HCT116 (cell line): ENCODE measurements around the gene MCUR1.

Experiments used
- CTCF ChIP-seq, 3 experiments: fragments of 200-600 bp in 1 of 3; sonication (generic) in 1 of 3; IDR thresholded peaks in 2 of 3; conservative IDR thresholded peaks in 1 of 3; 2 replicates each; pipeline ENCODE4 v1.5.1; 2012 to 2017; ENCODE audit warnings: low read depth in 2 of 3, low read length in 2 of 3, antibody characterized with exemption in 1 of 3, borderline replicate concordance in 1 of 3, control low read depth in 1 of 3, mild to moderate bottlenecking in 1 of 3, mixed read lengths in 1 of 3, mixed run types in 1 of 3, moderate library complexity in 1 of 3; ENCODE audit not compliant: insufficient read depth in 1 of 3
- EZH2 ChIP-seq: fragments of 200-600 bp; sonication (generic); IDR thresholded peaks from 2 replicates; pipeline ENCODE4 v1.6.1; 2017; ENCODE audit warnings: antibody characterized with exemption, mixed run types
- EZH2phosphoT487 ChIP-seq: fragments of 200-600 bp; IDR thresholded peaks from 2 replicates; pipeline ENCODE4 v1.6.1; 2018; ENCODE audit warnings: antibody characterized with exemption, borderline replicate concordance
- POLR2A ChIP-seq: IDR thresholded peaks from 2 replicates; pipeline ENCODE4 v1.7.0; 2011; ENCODE audit warnings: borderline replicate concordance; ENCODE audit not compliant: insufficient read depth, insufficient read length; ENCODE audit errors: extremely low read depth
- POLR2AphosphoS5 ChIP-seq: IDR thresholded peaks from 2 replicates; pipeline ENCODE4 v1.6.1; 2011; ENCODE audit warnings: mild to moderate bottlenecking, low read depth, low read length, moderate library complexity
- RAD21 ChIP-seq: IDR thresholded peaks from 2 replicates; pipeline ENCODE4 v1.6.1; 2012; ENCODE audit warnings: low read depth, mild to moderate bottlenecking
- REST ChIP-seq: IDR thresholded peaks from 2 replicates; pipeline ENCODE4 v1.6.1; 2012; ENCODE audit warnings: low read depth
- SRF ChIP-seq: IDR thresholded peaks from 2 replicates; pipeline ENCODE4 v1.6.1; 2012; ENCODE audit warnings: low read depth

DNA sequence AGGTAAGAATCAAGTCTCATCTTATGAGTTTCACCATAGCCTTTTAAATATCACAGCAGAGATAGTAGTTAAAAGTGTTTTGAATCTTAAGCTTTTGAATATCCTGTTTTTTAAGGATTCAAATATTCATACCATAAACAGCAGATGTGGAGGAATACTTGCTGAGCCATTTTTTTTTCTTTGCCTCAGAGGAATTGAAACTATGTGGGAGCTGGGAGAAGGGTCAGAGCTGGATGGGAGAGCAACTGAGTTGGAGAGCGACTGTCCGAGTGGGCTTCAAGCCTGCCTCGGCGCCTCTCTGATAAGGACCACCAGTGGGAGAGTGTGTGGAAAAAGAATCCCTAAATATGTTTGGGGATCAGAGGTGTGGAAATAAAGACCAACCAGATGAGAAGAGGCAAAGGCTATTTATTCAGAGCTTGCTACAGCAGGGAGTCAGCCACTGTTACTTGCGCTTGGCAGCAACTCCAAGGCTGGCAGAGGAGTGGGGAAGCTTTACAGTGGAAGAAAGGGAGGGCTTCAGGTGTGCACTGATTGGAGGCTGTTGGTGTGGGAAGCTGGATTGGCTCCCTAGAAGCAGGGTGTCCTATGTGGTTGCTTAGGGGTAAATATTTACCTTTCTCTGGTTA is 34.3 kb upstream of the MCUR1 start:
- TF ChIP-seq CTCF (IDR thresholded peaks at IDR 0.05 in 2 of 3, conservative IDR thresholded peaks at IDR 0.05 in 1 of 3; ENCODE audit: borderline replicate concordance in 1 of 3, insufficient read depth in 1 of 3, low read depth in 2 of 3, low read length in 2 of 3) (no peak), SRF (no peak), EZH2phosphoT487 (no peak), EZH2 (no peak), REST (no peak), POLR2AphosphoS5 (no peak), POLR2A (no peak), RAD21 (no peak)
